A549 treated with ZK216348 at 1 μM for 4 hours (cell line): Measurements from ENCODE around the gene SRSF10. TPM values are rescaled to one million over a fixed set of nuclear protein-coding genes. Genes with fewer than 3 reads are reported as not detected.

Experiments used
- total RNA-seq: library from RNA; stranded (reverse); fragments of 200-300 nt; extraction: Qiagen RNA extraction; gene quantifications from 5 replicates; pipeline ENCODE4 v1.2.3, GENCODE V29; 2022; ENCODE audit warnings: low read depth

The SRSF10 gene
- 70.2 to 112 TPM (median 95.3 TPM) in 5 replicates for total RNA-seq

DNA sequence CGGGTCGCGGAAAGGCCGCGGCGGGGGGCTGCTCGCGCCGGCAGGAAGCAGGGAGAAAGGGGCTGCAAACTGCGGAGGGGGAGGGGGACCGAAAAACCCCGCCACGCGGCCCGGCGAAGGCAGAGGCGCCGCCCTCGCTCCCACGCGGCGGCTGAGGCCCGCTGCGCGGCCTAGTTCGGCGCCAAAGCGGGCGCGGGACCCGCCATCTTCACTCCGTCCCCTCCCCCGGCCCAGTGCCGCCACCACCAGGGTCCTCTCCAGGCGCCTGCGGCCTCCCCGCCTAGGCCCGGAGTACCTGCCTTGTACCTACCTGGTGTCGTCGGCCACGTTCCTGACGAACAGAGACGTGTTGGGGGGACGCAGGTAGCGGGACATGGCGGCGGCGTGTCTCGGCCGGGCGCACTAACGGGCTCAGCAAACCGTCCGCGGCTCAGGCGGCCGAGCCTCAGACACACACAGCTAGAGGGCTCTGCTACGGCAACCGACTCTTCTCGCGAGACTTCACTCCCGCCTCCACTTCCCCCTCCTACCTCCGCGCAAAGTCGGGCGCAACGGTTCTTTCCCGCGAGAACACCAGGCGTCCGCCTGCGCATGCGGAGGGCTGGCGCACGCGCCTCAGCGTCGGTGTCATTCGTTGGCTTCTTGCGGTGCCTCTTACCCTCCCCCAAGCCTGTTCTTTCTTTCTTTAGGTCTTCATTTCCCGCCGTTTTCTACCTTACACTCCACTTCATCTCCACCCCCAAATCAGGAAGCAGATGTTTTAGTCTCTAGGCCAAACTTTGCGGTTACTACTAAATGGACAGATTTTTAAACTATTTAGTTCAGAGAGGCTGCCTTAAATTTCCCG, at the start of gene SRSF10:
SRSF10 (minus strand) TSS at position 447 of the 847 bp plus-strand sequence; CDS start at position 375, 72 bp downstream.

GRCh38 chr1:23959461-23960290, 20.5 kb downstream of the SRSF10 start, which contains the start of gene PNRC2:
PNRC2 (plus strand) TSS chr1:23959828; CDS start chr1:23961458, 1,630 bp downstream.

Other genes with a start within 250 kb of the SRSF10 start
- 26.2 to 30.9 TPM (median 29.8 TPM) in 5 replicates for gene ELOA, start 236.9 kb downstream of the SRSF10 start, total RNA-seq
- gene PITHD1, start 201.9 kb downstream of the SRSF10 start, total RNA-seq = 32.1 to 36.3 TPM (median 34.7 TPM) in 5 replicates
- 46.7 to 62.0 TPM (median 56.5 TPM) in 5 replicates for gene LYPLA2, start 189.2 kb downstream of the SRSF10 start, total RNA-seq
- gene GALE, start 179.6 kb downstream of the SRSF10 start, total RNA-seq = 64.6 to 71.1 TPM (median 69.7 TPM) in 5 replicates
- gene HMGCL, start 154.9 kb downstream of the SRSF10 start, total RNA-seq = 11.5 to 13.9 TPM (median 13.2 TPM) in 5 replicates
- gene FUCA1, start 112.0 kb downstream of the SRSF10 start, total RNA-seq = 7.8 to 10.6 TPM (median 10.1 TPM) in 5 replicates
- not detected in 5 replicates for gene CNR2, start 67.0 kb downstream of the SRSF10 start, total RNA-seq
- gene PNRC2, start 20.5 kb downstream of the SRSF10 start, total RNA-seq = 33.3 to 43.8 TPM (median 41.5 TPM) in 5 replicates
- 5.6 to 7.4 TPM (median 6.9 TPM) in 5 replicates for gene MYOM3, start 131.8 kb upstream of the SRSF10 start, total RNA-seq
- gene IL22RA1, start 162.8 kb upstream of the SRSF10 start, total RNA-seq = 4.6 to 7.3 TPM (median 5.2 TPM) in 5 replicates
- gene IFNLR1, start 207.0 kb upstream of the SRSF10 start, total RNA-seq = 0.71 to 1.5 TPM (median 1.2 TPM) in 5 replicates